Measurements from ENCODE around the gene NBAS.

Gene NBAS

DNA sequence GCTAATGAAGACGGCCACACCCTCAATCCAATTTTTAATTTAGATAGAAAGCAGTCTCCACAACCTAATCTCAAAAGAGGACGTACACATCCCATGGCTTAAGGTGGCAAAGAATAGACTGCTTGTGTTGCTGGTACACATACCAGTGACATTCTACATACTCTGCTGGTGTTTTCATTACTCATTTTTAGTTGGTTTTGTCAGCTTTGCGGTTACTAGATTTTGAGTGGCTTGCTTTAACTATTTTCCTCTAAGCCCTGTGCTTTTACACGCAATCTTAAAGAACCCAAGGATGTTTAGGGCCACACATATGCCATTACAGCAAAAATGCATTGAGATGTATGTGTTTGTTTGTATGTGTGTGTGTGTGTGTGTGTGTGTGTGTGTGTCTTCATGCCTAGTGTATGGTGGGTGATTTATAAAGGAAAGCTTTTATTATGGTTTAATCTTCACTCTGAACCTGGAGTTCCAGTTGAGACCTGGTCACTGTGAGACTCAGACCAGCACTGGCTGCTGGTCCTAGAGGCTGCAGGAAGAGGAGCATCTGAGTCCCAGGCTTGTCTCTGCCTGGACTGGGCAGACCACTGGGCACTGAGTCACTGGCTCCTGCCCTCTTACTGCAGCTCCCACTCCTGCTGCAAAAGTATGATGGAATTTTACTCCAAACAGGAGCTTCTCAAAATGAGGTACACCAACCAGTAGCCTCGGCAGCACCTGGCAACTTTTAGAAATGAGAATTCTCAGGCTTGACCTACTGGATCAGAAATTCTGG lies 415.9 kb downstream of the NBAS start:
- DNase-seq (ENCODE audit: low read depth, low spot score): no peak
- no peak overlapping the region for H3K4me3 ChIP-seq (ENCODE audit: low read depth, low read length)
- in situ Hi-C loops (cut with HindIII; ENCODE audit: low sequenced_read_pairs): no loop called here
- TF ChIP-seq, protein P1, sequence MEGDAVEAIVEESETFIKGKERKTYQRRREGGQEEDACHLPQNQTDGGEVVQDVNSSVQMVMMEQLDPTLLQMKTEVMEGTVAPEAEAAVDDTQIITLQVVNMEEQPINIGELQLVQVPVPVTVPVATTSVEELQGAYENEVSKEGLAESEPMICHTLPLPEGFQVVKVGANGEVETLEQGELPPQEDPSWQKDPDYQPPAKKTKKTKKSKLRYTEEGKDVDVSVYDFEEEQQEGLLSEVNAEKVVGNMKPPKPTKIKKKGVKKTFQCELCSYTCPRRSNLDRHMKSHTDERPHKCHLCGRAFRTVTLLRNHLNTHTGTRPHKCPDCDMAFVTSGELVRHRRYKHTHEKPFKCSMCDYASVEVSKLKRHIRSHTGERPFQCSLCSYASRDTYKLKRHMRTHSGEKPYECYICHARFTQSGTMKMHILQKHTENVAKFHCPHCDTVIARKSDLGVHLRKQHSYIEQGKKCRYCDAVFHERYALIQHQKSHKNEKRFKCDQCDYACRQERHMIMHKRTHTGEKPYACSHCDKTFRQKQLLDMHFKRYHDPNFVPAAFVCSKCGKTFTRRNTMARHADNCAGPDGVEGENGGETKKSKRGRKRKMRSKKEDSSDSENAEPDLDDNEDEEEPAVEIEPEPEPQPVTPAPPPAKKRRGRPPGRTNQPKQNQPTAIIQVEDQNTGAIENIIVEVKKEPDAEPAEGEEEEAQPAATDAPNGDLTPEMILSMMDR (IDR thresholded peaks at IDR 0.05; ENCODE audit: low read depth, low read length): no peak

DNA sequence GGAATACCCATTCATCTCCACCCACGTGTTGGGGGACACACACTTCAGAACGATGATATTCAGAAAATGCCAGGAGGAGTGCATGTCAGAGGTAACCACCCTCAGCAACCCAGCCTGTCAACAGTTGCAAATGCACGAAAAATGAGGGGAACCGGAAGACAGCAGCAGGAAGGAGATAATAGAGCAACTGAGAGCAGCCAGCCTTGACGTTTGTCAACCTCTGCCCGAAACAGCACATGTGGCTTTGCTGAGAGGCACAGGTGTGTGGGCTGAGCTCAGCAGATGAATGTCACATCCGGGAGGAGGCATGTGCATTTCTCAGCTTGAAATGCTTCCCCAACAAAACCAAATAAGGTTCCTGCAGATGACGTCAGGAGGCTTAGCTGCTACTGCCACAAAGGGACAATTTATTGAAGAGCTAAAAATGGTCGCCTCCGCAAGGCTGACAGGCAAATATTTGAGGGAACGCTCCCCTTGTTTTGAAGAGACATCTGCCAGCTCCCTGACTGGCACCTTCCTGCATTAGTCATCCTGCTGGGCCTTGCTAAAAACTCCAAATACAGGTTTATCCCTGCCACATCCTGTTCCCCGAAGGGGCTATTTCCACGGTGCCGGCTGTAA lies 419.0 kb downstream of the NBAS start:
- no peak for DNase-seq (ENCODE audit: low read depth, low spot score)

DNA sequence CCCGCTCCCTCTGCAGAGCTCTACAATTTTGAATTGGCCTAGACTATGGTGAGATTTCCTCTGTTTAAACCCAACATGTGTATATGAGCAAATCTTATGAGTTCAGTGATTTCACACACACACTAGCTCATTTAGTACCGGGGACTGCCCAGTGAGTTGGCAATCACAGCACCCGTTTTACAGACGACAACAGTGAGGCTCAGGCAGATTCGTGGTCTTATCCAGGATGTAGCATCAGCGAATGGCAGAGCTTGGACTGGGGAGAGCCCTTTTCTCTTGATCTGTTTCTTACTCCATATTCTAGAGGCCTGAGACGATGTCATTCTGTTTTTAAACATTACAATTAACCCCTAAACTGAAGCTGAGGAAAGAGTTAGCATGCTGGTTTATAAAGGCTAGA lies 419.9 kb downstream of the NBAS start:
- H3K4me3 ChIP-seq (ENCODE audit: low read depth, low read length): no peak overlapping the region
- TF ChIP-seq, protein P1 (IDR thresholded peaks at IDR 0.05; ENCODE audit: low read depth, low read length): no peak
- DNase-seq (ENCODE audit: low read depth, low spot score): no peak
- in situ Hi-C loops (cut with HindIII; ENCODE audit: low sequenced_read_pairs): no loop called here

More for the DNA sequence above, 419.0 kb downstream of the NBAS start:
- in situ Hi-C loops (cut with HindIII; ENCODE audit: low sequenced_read_pairs): no loop called here
- TF ChIP-seq, protein P1 (IDR thresholded peaks at IDR 0.05; ENCODE audit: low read depth, low read length): no peak
- no peak overlapping the region for H3K4me3 ChIP-seq (ENCODE audit: low read depth, low read length)

DNA sequence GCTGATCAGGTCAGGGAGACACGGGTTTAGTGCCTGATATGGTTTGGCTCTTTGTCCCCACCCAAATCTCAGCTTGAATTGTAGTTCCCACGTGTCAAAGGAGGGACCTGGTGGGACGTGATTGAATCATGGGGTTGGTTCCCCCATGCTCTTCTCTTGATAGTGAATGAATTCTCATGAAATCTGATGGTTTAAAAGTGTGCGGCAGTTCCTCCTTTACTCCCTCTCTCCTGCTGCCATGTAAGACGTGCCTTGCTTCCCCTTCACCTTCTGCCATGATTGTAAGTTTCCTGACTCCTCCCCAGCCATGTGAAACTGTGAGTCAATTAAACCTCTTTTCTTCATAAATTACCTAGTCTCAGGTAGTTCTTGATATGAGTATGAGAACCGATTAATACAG lies 424.5 kb downstream of the NBAS start:
- TF ChIP-seq, protein P1 (IDR thresholded peaks at IDR 0.05; ENCODE audit: low read depth, low read length): no peak
- in situ Hi-C loops (cut with HindIII; ENCODE audit: low sequenced_read_pairs): no loop called here
- H3K4me3 ChIP-seq (ENCODE audit: low read depth, low read length): no peak overlapping the region
- DNase-seq (ENCODE audit: low read depth, low spot score): no peak

DNA sequence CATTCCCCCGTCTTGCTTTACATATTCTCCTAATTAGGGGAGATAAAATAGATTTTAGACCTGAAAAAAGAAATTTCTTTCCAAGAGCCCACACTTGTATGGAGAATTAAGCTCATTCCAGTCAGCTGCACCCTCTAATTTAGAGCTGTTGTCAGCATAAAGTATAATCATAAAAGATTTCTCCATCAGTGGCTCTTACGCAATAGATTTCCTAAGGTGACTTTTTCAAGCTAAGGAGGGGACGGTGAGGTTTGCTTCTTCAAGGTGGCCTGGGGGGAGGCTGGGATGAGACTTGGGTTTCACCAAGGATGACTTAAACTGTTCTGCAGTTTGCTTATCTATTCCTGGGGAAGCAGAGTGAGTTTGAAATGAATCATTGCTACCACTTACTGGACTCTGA lies 426.2 kb downstream of the NBAS start:
- no peak for DNase-seq (ENCODE audit: low read depth, low spot score)
- no peak overlapping the region for H3K4me3 ChIP-seq (ENCODE audit: low read depth, low read length)
- in situ Hi-C loops (cut with HindIII; ENCODE audit: low sequenced_read_pairs): no loop called here
- TF ChIP-seq, protein P1 (IDR thresholded peaks at IDR 0.05; ENCODE audit: low read depth, low read length): no peak

DNA sequence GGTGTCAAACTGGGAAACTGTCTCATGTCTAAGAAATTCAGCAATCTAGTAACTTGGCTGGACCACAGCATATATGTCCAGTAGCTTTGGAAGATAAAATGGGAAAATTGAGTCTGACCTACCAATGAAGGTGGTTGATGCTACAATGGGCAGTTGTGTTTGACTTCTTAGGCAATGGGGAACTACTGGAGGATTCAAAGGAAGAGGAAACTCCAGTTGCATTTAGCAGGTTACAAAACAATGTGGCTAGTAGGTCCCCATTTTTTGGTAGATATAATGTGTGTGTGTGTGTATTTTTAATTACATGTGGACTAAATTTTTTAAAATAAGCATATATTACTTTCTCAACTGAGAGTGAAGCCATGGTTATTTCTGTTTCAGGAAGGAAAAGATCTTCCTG lies 427.7 kb downstream of the NBAS start:
- no peak for DNase-seq (ENCODE audit: low read depth, low spot score)
- no peak overlapping the region for H3K4me3 ChIP-seq (ENCODE audit: low read depth, low read length)
- TF ChIP-seq, protein P1 (IDR thresholded peaks at IDR 0.05; ENCODE audit: low read depth, low read length): no peak
- in situ Hi-C loops (cut with HindIII; ENCODE audit: low sequenced_read_pairs): no loop called here
